B cell (primary cell): ENCODE results near the gene ARSA. TPM values are rescaled to one million over a fixed set of nuclear protein-coding genes. Genes with fewer than 3 reads are reported as not detected.

Experiments
- ATAC-seq: fragments of 200-7000 bp; cut with Tn5 transposase; one replicate; pipeline ENCODE4 v1.10.0; 2021; ENCODE audit warnings: low read depth, mild to moderate bottlenecking, moderate number of reproducible peaks, moderate library complexity
- CTCF ChIA-PET: fragments of 350-600 bp; sonication (Branson Sonifier 250); formaldehyde crosslinking; loops from one replicate; lab custom pipeline; 2021; ENCODE audit warnings: antibody characterized with exemption, inconsistent platforms; lab: Charles Lee
- POLR2A ChIA-PET: fragments of 350-600 bp; sonication (Branson Sonifier 250); formaldehyde crosslinking; loops from one replicate; lab custom pipeline; 2021; ENCODE audit warnings: antibody characterized with exemption; lab: Charles Lee
- DNase-seq: peaks from one replicate; pipeline ENCODE4 v3.0.0; 2013
- H2AFZ ChIP-seq: 2 replicates; pipeline ENCODE4 v1.6.1; 2012; ENCODE audit warnings: mild to moderate bottlenecking, low read depth, low read length; ENCODE audit not compliant: insufficient read depth, poor library complexity, severe bottlenecking
- H3K27ac ChIP-seq, 2 donors: 1 replicate in 1 of 2; 2 replicates in 1 of 2; pipeline ENCODE4 v1.5.1; 2012 to 2013; ENCODE audit warnings: low read length in 2 of 2, mild to moderate bottlenecking in 2 of 2, moderate library complexity in 1 of 2
- H3K27me3 ChIP-seq, 4 experiments: fragments of 200-600 bp in 1 of 4; sonication (generic) in 1 of 4; replicated peaks in 1 of 4; 1 replicate in 2 of 4; 2 replicates in 2 of 4; pipeline versions ENCODE4 v1.6.1 to v1.7.0; 2013 to 2016; ENCODE audit warnings: low read length in 3 of 4, mild to moderate bottlenecking in 2 of 4, mixed read lengths in 1 of 4, moderate library complexity in 1 of 4; ENCODE audit not compliant: insufficient read depth in 4 of 4, control insufficient read depth in 3 of 4; ENCODE audit errors: control extremely low read depth in 1 of 4
- H3K36me3 ChIP-seq, 2 experiments: replicated peaks in 1 of 2; 1 replicate in 1 of 2; 2 replicates in 1 of 2; pipeline versions ENCODE4 v1.6.1 to v1.7.1; 2013; ENCODE audit warnings: low read length in 1 of 2; ENCODE audit not compliant: insufficient read depth in 2 of 2, control insufficient read depth in 1 of 2; ENCODE audit errors: control extremely low read depth in 1 of 2, extremely low read depth in 1 of 2
- H3K4me1 ChIP-seq, 2 donors: fragments of 200-600 bp in 1 of 2; sonication (generic) in 1 of 2; 1 replicate in 1 of 2; 2 replicates in 1 of 2; pipeline versions ENCODE4 v1.5.1 to v1.6.1; 2013 to 2017; ENCODE audit warnings: low read length in 2 of 2; ENCODE audit not compliant: control insufficient read depth in 2 of 2, insufficient read depth in 2 of 2
- H3K4me2 ChIP-seq: replicated peaks from 2 replicates; pipeline ENCODE3; 2012; ENCODE audit warnings: mild to moderate bottlenecking, low read depth, low read length; ENCODE audit not compliant: poor library complexity, severe bottlenecking
- H3K4me3 ChIP-seq, 5 experiments: fragments of 200-600 bp in 1 of 5; sonication (generic) in 1 of 5; 1 replicate in 3 of 5; 2 replicates in 2 of 5; pipeline versions ENCODE4 v1.5.1 to v1.7.0; 2011 to 2016; ENCODE audit warnings: low read length in 4 of 5, mild to moderate bottlenecking in 4 of 5, low read depth in 2 of 5, control low read depth in 1 of 5, moderate library complexity in 1 of 5; ENCODE audit not compliant: insufficient read depth in 1 of 5; ENCODE audit errors: control extremely low read depth in 1 of 5, extremely low read depth in 1 of 5
- H3K79me2 ChIP-seq: fragments of 200-600 bp; sonication (generic); one replicate; pipeline ENCODE4 v1.6.0; 2016; ENCODE audit warnings: low read length; ENCODE audit not compliant: control insufficient read depth, insufficient read depth
- H3K9ac ChIP-seq: fragments of 200-600 bp; sonication (generic); 2 replicates; pipeline ENCODE4 v1.6.1; 2017; ENCODE audit warnings: mild to moderate bottlenecking, low read length, moderate library complexity
- H3K9me3 ChIP-seq, 3 donors: one replicate each; pipeline versions ENCODE4 v1.6.1 to v1.7.1; 2013; ENCODE audit warnings: low read length in 2 of 3; ENCODE audit not compliant: control insufficient read depth in 2 of 3, insufficient read depth in 1 of 3; ENCODE audit errors: control extremely low read depth in 1 of 3
- H4K20me1 ChIP-seq: 2 replicates; pipeline ENCODE4 v1.6.0; 2012; ENCODE audit warnings: mild to moderate bottlenecking, low read length; ENCODE audit not compliant: insufficient read depth, control insufficient read depth, poor library complexity, severe bottlenecking
- H3K27ac Mint-ChIP-seq: one replicate; pipeline ENCODE4 v1.8.0; 2021; ENCODE audit warnings: mixed read lengths
- H3K27me3 Mint-ChIP-seq: one replicate; pipeline ENCODE4 v1.8.0; 2021; ENCODE audit warnings: mixed read lengths
- H3K4me1 Mint-ChIP-seq: one replicate; pipeline ENCODE4 v1.8.0; 2021; ENCODE audit warnings: mixed read lengths
- H3K4me3 Mint-ChIP-seq: one replicate; pipeline ENCODE4 v1.8.0; 2021; ENCODE audit warnings: mixed read lengths
- H3K9me3 Mint-ChIP-seq: one replicate; pipeline ENCODE4 v1.8.0; 2022; ENCODE audit warnings: mixed read lengths; ENCODE audit not compliant: insufficient read depth
- CTCF ChIP-seq: fragments of 200-600 bp; IDR thresholded peaks from one replicate; pipeline ENCODE4 v1.8.0; 2022; ENCODE audit warnings: antibody characterized with exemption, mild to moderate bottlenecking
- EZH2 ChIP-seq: IDR thresholded peaks from 2 replicates; pipeline ENCODE4 v1.6.1; 2012; ENCODE audit warnings: borderline replicate concordance, low read depth, mild to moderate bottlenecking, moderate library complexity, low read length; ENCODE audit not compliant: insufficient read depth, poor library complexity, severe bottlenecking
- WGBS: methylation state at CpG from one replicate; pipeline ENCODE4 v1.1.5; 2013; ENCODE audit warnings: missing lambda C conversion rate; ENCODE audit not compliant: insufficient coverage; 5-methylcytosine and 5-hydroxymethylcytosine counted together
- intact Hi-C: fragments of 100-400 bp; cut with micrococcal nuclease; formaldehyde crosslinking; loops from one replicate; pipeline ENCODE4 v1.10.0; 2022
- polyA plus RNA-seq: library from polyadenylated mRNA; depleted of rRNA; stranded (reverse); fragments of >200 nt; gene quantifications from 2 replicates; pipeline ENCODE4 v1.2.3, GENCODE V29; 2012
- total RNA-seq, 2 donors: library from RNA; stranded (reverse); fragments of 120-200 nt in 1 of 2; gene quantifications; 1 replicate in 1 of 2; 2 replicates in 1 of 2; pipeline versions ENCODE4 v1.2.3 to v1.2.4, GENCODE V29; 2013 to 2022

ARSA gene
- total and polyA plus RNA-seq, 2 donors (not counting 1 experiment from before 2014, with no cell fraction given): 82.0 to 128 TPM

- Histone ChIP-seq H3K27me3 (no peaks in the 10 kb centered on the region), H3K4me2 (no peak overlapping the region), H3K9me3 (no peaks in the 10 kb centered on the region), H3K36me3 (peaks cover 0 to 11% of the 10 kb centered on the region in 2 experiments), H3K9ac (no peak overlapping the region), H3K79me2 (peaks cover 12% of the 10 kb centered on the region), H3K27ac (no peak overlapping the region), H4K20me1 (peaks cover 20% of the 10 kb centered on the region), H2AFZ (no peak overlapping the region), H3K4me1 (peaks cover 14 to 18% of the 10 kb centered on the region in 2 donors), H3K4me3 (no peak overlapping the region)
- no peak for ATAC-seq
- 97% methylated on average over 17 of the region's 23 CpGs for WGBS
- CTCF ChIA-PET: interaction anchor here (1.0 kb wide), 1 partner anchor 37 kb away, joined by 3 read pairs; no protein-coding TSS in a partner anchor
- no peak for DNase-seq
- H3K4me1 Mint-ChIP-seq: peaks cover 24% of the 10 kb centered on the region
- peak overlapping the region; percentile 89 for H3K4me3 Mint-ChIP-seq
- POLR2A ChIA-PET: interaction anchor here (0.6 to 0.7 kb wide), 2 partner anchors 39 to 57 kb away, joined by 3 read pairs; partner anchors contain the start of gene KLHDC7B
- H3K27ac Mint-ChIP-seq: no peak overlapping the region
- intact Hi-C loops: loop anchor here (5.0 kb wide), 1 partner anchor 332 kb away; the partner anchor contains the start of gene HDAC10
- TF ChIP-seq CTCF: no peak
- no peak for TF ChIP-seq EZH2
- no peaks in the 10 kb centered on the region for H3K9me3 Mint-ChIP-seq
- no peaks in the 10 kb centered on the region for H3K27me3 Mint-ChIP-seq
Observed at GRCh38 chr22:50584106-50585096, 43.6 kb downstream of the ARSA start.
